NCI-H82 (cell line): ENCODE results near the gene TBCCD1.

ENCODE experiments used
- DNase-seq: peaks from one replicate; lab custom pipeline; 2025; lab: John Stamatoyannopoulos, UW

Gene TBCCD1, protein sequence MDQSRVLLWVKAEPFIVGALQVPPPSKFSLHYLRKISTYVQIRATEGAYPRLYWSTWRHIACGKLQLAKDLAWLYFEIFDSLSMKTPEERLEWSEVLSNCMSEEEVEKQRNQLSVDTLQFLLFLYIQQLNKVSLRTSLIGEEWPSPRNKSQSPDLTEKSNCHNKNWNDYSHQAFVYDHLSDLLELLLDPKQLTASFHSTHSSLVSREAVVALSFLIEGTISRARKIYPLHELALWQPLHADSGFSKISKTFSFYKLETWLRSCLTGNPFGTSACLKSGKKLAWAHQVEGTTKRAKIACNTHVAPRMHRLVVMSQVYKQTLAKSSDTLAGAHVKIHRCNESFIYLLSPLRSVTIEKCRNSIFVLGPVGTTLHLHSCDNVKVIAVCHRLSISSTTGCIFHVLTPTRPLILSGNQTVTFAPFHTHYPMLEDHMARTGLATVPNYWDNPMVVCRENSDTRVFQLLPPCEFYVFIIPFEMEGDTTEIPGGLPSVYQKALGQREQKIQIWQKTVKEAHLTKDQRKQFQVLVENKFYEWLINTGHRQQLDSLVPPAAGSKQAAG

DNA sequence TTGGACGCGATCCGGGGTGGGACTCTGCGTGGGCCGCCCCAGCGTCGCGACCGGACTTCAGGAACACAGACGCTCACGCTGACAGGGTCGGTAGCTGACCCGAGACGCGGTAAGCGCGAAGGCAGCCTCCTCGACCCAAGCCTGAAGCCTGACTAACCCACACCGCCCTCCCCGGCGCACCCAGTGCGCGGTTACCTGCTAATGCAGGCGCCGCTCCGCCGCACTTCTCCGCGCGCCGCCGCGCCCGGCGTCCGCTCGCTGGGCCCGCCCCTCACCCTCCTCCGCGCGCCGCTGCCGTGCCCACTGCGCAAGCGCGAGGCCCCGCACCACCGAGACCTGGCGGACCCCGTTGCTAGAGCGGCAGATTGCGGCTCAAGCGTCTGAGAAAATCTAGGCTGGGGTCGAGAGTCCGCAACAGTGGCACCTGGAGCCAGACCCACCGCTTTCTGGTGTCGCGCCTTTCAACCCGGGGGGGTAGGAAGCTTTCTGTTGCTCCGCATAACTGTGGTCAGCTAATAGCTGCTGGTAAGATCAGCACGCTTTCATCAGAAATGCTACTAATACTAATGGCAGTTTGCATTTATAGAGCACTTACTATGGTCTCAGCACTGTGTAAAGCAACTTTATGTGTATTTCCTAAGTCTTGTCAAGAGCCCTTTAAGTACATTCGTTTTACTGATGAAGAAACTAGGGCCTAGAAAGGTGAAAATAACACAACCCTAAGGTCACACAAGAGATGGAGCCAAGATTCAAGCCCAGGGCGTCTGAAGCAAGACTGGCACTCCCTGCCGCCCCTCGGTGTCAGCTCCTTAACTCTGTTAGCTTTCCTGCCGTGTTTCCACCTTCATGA is at the start of gene TBCCD1:
TBCCD1 (minus strand) TSS at position 268 of the 850 bp plus-strand sequence. CDS start 3,010 bp downstream, outside the sequence.
- peak; percentile 95 for DNase-seq

DNA sequence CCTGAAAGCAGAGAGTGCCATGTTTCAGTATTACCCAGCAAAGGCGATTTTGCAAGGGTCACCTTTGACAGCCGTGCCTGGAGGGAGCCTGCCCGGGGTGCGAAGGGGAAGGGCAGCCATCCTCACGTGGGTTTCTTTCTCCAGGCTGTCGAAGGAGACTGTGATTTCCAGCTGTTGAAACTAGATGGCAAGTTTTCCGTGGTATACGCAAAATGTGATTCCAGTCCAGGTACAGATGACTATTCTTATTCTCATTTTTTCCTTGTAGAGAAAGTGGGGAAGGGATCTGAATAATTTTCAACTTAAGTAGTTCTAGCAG is 49.1 kb upstream of the TBCCD1 start:
- no peak for DNase-seq

DNA sequence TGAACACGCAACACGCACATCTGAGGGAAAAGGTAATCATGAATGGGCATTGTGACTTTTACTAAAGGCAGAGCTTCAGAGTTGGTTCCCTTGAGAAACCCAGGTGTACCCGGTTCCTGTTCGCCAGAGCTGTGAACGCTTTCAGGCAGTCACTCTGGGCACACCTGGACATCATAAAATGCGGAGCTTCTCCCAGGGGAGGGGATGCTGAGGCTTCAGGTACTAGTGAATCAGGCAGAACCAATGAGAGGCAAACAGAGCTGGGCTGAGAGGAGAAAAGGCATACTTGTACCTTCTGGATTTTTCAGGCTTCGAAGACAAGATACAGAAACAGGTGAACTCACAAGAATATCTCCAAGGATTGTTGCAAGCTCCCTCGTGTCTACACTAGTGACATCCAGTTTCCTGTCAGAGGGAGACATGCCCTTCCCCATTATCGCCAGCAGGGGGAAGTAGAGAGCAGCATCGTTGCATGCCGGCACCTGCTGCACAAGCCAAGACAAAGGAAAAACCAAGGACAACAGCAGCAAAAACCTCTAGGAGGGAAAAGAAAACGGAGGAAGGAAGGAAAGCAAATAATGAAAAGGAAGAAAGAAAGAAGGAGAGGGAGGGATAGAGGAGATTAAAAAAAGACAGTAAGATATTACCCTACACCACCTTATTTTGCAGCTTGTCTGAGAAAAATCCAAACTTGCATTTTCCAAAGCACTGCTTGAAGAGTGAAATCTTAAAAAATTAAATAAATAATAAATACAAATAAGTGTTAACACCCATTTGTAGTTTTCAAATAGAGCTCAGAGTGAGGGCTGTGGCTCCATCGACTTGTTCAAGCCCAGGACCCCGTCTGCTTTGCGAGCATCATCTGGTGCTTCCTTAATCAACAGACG is 47.7 kb upstream of the TBCCD1 start:
- peak; percentile 83 for DNase-seq

DNA sequence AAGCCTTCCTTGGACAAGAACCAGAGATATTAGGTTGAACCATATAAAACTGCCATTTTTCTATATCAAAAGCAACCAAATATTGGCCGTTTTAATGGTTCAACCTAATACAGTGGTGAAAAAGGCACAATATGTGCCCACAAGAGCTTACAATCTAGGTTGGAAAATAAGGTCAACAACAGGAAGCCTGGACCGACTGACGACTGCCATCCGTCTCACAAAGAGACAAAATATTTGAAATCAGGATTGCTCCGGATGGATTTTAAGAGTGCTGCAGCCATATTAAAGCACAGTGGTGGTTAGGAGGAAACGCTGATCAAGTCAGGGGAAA is 47.1 kb upstream of the TBCCD1 start:
- no peak for DNase-seq

DNA sequence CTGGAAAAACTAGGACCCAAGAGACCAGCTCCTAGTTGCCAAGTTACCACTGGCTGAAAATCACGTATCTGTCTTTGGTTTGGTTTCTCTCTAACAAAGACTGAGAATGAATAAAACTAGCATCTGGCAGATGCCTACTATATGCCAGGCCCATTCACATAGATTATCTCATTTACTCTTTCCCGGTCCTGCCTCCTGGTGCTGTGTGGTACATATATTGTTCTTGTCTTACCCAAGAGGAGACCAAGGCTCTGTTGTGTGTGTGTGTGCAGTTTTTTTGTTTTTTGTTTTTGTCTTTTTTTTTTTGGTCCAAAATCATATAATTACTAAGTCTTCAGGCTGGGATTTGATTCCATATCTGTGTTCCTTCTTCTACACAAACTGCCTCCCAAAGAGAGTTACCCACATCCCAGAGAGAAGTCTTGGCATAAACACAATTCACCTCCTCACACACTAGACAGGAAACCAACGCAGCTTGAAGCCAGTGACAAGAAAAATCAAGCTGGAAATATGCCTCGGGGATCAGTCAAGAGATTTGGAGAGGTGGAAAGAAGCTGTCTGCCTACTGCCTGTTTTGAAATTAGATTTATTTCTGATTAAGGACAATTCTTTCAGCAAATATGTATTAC is 46.6 kb upstream of the TBCCD1 start:
- DNase-seq = no peak

DNA sequence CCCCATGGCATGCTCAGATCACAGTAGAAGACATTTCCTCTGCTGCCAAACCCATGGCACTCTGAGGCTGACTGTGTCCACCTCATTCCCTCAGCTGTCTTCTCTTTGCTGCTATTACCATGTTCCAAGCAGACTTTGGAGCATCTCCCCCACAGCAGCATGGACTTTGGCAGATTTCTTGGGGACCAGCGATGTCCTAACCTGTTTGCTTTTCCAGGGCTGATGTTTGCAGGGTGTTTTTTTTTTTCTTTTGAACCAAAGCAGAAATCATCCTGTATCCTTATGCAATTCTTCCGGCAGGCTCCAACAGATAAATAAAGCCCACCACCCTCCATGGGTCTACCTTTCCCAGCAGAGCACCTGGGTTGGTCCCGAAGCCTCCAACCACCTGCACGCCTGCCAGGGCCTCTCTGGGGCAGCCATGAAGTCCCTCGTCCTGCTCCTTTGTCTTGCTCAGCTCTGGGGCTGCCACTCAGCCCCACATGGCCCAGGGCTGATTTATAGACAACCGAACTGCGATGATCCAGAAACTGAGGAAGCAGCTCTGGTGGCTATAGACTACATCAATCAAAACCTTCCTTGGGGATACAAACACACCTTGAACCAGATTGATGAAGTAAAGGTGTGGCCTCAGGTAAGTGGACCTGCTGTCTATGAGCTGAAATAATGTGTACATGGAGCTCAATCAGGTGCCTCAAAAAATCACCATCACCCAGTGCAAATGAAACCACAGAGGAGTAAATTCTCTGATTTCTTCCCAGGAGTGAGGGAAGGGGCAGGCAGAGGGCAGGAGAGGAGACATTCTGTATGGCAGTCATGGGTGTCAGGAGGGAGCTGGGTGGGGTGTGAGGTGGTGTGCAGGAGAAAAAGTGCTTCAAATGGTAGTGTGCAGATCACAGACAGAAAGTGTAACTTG is 45.8 kb upstream of the TBCCD1 start, which contains the start of gene AHSG:
AHSG (plus strand) TSS at position 340 of the 916 bp plus-strand sequence; CDS start at position 422, 82 bp downstream.
- DNase-seq = no peak

DNA sequence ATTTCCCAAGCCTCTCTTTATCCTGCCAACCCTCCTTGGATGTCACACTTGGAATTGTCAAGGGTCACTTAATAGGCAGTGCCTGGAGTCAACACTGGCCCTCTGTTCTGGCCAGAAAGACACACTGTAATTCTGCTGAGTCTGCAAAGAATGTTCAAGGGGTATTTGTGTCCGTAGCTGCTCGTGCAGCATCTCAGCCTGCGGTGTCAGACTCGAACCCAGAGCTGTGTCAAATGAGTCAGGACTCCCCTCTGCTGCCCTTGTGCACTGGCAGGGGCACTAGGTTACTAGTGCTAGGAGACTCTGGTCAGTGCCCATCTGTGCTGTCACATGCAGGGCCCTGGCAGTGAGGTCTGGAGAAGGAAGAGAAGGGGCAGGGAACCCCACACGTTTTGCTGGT is 44.9 kb upstream of the TBCCD1 start:
- no peak for DNase-seq

DNA sequence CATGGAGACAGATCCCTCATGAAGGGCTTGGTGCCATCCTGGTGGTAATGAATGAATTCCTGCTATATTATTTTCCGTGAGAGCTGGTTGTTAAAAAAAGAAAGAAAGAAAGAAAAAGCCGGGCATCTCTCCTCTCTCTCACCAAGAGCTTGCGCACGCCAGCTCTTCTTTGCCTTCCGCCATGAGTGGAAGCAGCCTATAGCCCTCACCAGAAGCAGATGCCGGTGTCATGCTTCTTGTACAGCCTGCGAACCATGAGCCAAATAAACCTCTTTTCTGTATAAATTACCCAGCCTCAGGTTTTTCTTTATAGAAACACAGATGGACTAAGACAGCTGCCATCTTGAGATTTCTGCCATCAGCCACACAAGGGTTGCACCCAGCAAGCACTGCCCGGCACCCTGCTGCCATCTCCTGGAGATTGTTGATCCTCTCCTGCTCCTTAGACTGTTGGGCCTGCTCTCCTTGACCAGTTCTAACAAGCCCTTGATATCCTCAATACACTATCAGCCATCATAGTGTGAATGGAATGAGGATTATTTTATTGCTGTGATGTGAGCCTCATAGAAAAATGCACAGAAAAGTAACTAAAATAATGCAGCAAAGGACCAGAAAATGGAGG is 42.2 kb upstream of the TBCCD1 start:
- DNase-seq = peak; percentile 49

DNA sequence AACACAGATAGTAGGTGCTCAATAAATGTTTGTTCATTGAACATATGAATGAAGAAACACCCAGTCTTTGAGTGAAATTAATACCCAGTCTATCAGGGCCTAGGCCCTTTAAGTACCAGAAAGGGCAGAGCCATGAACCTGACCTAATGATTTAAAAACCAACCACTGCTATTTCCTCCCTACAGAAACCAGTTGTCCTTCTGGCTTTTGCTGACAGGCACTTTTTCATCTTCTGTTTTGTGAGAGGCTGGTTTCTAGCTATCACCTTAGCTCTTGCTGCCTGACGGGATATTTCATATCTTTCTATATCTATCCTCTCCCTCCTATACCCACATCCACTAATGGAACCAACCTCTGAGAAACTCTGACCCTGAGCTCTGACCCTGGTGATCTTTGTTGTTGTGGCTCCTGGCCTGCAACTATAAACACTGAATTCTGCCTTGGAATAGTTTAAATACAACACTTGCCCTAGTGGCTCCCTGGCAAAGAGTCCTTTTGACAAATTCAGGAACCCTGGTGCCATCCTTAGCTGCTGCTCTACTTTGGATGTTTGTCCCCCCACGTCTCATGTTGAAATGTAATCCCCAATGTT is 41.6 kb upstream of the TBCCD1 start:
- no peak for DNase-seq

DNA sequence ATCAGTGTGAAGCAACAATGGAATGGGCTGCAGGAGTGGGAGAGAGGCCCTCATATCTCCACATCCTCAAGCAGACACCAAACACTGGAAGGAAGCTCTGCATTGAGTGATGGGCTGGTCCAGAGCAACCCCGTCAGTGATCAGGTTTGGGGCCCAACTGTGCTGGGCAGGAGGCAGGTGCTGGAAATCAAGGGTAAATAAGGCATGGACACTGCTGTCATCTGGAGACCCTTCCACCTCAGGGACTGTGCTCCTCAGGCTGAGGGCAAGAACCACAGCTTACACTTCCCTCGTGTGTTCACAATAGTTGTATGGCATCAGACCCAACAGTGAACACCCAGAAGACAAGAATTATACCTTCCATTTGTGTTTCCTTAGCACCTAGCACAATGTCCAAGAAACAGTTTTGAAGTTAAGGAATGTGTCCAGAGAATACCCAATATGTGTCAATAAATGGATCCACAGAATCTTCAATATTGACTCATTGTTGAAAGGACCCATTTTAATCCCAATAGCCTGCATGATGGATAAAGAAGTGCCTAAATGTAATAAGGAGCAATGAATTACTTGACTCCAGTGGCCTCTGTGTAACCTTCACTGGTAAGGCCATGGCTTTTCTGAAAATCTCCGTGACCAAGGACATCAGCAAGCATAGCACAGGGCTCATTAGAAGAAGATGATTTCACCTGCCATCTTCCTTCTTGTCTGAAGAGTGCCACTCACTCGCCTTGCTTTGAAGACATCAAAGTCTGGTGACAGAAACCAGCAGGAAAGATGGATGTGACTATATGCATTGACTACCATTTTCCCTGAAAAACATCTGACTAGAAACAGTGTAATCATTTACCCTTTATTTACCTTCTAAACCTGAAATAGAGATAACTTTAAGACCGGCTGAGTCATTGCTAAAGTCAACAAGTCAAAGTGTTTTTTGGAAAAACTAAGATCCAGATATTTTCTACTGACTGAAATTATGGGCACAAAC is 38.7 kb upstream of the TBCCD1 start:
- no peak for DNase-seq

DNA sequence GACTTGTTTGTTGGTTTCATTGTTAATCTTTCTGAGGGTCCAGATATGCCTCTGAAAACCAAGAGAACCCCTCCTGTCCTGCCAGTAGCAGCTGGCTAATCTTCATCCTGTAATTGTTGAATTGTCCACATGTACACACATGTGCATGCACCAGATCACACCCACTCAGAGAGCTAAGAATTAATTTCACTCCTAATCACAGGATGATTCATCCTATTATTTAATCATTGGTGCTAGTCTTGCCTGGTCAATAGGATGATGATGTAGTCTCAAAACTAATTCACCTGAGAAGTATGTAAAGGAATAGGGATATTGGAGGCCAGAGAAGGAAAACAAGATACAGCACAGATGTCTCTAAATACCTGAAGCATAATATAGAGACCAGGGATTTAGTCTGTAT is 37.9 kb upstream of the TBCCD1 start:
- peak; percentile 44 for DNase-seq

DNA sequence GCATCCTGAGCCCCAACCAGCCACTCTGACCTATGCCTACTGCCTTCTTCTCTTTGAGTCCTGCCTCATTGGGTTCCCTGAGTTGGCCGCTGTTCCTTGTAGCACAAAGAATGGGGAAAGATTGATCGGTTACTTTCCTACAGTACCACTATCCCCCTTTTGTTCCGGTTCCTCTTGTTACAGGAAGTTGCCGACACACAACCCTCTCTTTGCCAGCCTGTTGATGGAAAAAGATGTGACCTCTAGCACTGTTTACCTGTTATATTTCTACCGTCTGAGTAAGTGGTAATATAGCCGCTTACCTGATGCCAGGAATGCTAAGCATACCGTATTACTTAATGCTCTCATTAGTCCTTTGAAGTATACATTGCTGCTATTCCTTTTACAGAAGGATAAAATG is 36.0 kb upstream of the TBCCD1 start:
- DNase-seq = no peak

DNA sequence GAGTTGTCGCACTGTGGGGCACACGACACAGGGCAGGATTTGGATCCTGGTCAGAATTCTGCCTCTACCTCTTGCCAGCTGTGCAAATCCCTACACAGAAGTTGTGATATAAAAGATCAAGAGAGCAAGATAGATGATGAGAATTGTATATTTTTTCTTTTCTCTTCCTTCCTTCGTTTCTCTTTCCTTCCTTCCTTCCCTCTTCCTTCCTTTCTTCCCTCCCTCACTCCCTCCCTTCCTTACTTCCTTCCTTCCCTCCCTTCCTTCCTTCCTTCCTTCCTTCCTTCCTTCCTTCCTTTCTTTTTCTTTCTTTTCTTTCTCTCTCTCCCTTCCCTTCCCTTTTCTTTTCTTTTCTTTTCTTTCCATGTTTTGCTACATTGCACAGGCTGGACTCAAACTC is 33.8 kb upstream of the TBCCD1 start:
- no peak for DNase-seq

DNA sequence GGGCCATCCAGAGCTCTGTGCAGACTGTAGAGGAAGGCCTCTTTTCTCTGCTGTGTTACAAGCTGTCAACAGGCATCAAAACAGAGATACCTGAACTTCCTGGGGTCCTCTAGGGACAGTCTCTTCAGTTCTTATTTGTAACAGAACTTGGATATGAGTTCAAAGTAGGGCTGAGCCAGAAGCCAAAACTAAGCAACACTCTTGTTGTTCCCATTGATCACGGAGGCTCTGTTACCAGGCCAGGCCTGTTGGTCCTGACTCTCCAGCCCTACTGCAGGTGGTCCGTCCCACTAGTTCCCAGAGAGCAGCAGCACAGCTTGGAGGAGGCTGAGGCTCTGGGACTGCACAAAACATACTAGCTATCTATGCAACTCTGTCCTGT is 32.6 kb upstream of the TBCCD1 start:
- DNase-seq = no peak

DNA sequence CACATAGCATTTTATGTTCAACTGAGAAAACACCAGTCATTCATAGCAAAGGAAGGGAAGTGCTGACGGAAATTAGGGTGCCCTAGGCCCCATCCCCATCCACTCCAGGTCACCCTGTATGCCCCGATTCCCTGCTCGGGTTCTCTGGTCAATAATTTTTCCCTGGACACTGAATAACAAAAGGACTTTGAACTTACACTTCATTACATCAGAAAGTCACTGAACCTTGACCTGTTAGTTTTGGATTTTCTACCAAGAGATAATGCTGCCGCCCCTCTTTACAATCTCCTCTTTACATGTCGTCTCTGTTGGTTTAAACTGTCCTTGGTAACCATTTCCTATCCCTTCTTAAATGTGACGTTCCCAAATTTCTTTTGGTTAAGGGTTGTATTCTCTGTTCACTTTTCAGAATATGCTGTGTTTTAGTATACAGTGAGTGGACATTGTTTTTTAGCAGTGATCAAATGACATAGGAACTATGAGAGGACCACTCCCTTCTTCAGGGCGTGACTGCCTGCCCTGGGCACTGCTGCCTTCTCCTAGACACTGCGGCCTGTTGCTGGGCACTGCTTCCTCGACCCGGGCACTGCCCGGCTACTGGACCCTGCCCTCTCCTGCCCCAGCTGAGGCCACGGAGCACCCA is 32.1 kb upstream of the TBCCD1 start:
- DNase-seq = no peak

DNA sequence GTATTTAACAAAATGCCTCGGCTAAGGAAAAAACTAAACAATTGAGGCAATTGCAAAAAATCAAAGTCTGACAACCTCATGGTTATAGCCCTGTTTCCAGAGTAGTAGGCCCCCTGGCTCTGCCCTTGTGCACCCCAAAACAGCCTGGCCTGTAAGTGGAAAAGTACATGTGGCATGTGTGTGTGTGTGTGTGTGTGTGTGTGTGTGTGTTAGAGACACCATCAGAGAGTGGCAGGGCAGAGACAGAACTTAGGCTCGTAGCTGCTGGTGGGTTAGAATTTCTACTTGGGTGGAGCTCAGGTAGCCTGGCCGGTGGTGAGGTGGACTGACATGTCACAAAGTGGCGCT is 31.6 kb upstream of the TBCCD1 start:
- DNase-seq = no peak

DNA sequence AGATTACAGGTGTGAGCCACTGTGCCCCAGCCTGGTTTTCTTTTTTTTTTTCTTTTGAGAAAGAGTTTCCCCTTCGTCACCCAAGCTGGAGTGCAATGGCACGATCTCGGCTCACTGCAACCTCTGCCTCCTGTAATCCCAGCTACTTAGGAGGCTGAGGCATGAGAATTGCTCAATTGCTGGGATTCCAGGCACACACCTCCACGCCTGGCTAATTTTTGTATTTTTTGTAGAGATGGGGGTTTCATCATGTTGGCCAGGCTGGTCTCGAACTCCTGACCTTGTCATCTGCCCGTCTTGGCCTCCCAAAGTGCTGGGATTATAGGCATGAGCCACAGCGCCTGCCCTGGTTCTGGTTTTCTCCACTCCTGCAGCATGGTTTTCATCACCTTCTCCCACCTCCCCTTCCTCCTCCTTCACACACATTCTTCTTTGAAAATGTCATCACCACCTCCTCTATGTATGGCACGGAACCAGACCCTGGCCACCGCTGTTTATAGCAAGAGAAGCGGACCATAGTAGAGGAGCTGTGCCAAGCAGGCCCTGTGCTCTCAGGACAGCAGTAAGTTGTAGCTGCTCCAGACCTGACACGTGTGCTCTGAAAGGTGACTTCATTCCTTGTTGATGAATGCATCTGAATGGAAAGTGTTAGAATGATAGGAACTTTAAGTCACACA is 31.1 kb upstream of the TBCCD1 start:
- no peak for DNase-seq
